SK-N-MC (cell line): ENCODE results near the gene TEX11.
"Not testable (repeated sequence)": the region's sequence is repeated elsewhere in the genome, so short reads cannot be mapped to it uniquely, and the experiment has no call there.

Experiments used
- EZH2 ChIP-seq: fragments of 200-600 bp; sonication (generic); IDR thresholded peaks from one replicate; pipeline ENCODE4 v1.6.1; 2017; ENCODE audit warnings: antibody characterized with exemption
- FOXP2 ChIP-seq: optimal IDR thresholded peaks from 2 replicates; pipeline ENCODE3; 2011; ENCODE audit warnings: mild to moderate bottlenecking, moderate library complexity; ENCODE audit not compliant: insufficient read depth; ENCODE audit errors: extremely low read length, control extremely low read depth
- POLR2AphosphoS5 ChIP-seq: IDR thresholded peaks from 2 replicates; pipeline ENCODE4 v1.6.1; 2012; ENCODE audit warnings: mild to moderate bottlenecking, low read depth, low read length, borderline replicate concordance

GRCh38 chrX:70661124-70661523 is 247.4 kb downstream of the TEX11 start:
- TF ChIP-seq POLR2AphosphoS5, EZH2, FOXP2: not testable (repeated sequence)
